ENCODE results near the gene ELL.

- TF ChIP-seq CTCF (IDR thresholded peaks at IDR 0.05; ENCODE audit: insufficient read depth, low read length) (no peak), POLR2AphosphoS5 (IDR thresholded peaks at IDR 0.05; ENCODE audit: low read depth) (no peak), GABPA (IDR thresholded peaks at IDR 0.05; ENCODE audit: low read depth) (no peak)
- TF ChIP-seq, protein P1, sequence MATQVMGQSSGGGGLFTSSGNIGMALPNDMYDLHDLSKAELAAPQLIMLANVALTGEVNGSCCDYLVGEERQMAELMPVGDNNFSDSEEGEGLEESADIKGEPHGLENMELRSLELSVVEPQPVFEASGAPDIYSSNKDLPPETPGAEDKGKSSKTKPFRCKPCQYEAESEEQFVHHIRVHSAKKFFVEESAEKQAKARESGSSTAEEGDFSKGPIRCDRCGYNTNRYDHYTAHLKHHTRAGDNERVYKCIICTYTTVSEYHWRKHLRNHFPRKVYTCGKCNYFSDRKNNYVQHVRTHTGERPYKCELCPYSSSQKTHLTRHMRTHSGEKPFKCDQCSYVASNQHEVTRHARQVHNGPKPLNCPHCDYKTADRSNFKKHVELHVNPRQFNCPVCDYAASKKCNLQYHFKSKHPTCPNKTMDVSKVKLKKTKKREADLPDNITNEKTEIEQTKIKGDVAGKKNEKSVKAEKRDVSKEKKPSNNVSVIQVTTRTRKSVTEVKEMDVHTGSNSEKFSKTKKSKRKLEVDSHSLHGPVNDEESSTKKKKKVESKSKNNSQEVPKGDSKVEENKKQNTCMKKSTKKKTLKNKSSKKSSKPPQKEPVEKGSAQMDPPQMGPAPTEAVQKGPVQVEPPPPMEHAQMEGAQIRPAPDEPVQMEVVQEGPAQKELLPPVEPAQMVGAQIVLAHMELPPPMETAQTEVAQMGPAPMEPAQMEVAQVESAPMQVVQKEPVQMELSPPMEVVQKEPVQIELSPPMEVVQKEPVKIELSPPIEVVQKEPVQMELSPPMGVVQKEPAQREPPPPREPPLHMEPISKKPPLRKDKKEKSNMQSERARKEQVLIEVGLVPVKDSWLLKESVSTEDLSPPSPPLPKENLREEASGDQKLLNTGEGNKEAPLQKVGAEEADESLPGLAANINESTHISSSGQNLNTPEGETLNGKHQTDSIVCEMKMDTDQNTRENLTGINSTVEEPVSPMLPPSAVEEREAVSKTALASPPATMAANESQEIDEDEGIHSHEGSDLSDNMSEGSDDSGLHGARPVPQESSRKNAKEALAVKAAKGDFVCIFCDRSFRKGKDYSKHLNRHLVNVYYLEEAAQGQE (IDR thresholded peaks at IDR 0.05; ENCODE audit: insufficient replicate concordance, low read depth) = no peak
Observed at GRCh38 chr19:18487576-18488402, 34.1 kb downstream of the ELL start.

Data from HL-60 (cell line).